Stimulated activated naive CD8-positive, alpha-beta T cell treated with anti-CD3 and anti-CD28 coated beads, Interleukin-15, amount 100 ng/mL, for 72 hours (primary cell): ENCODE results near the gene HOXA6.

Experiments used
- ATAC-seq: fragments of 150-1000 bp; cut with Tn5 transposase; 2 replicates; pipeline ENCODE4 v1.10.0; 2021; ENCODE audit warnings: mild to moderate bottlenecking, moderate library complexity
- DNase-seq, 2 donors: peaks; one replicate each; pipeline ENCODE4 v3.0.0; 2021 to 2022
- H3K27ac Mint-ChIP-seq, 2 donors: one replicate each; pipeline ENCODE4 v1.8.0; 2022; ENCODE audit warnings: mild to moderate bottlenecking in 2 of 2, mixed read lengths in 2 of 2, moderate library complexity in 2 of 2
- H3K27me3 Mint-ChIP-seq: one replicate; pipeline ENCODE4 v1.8.0; 2022; ENCODE audit warnings: mixed read lengths
- H3K4me1 Mint-ChIP-seq: one replicate; pipeline ENCODE4 v1.8.0; 2022; ENCODE audit warnings: mild to moderate bottlenecking, mixed read lengths
- H3K4me3 Mint-ChIP-seq, 2 donors: one replicate each; pipeline ENCODE4 v1.8.0; 2022; ENCODE audit warnings: mild to moderate bottlenecking in 2 of 2, mixed read lengths in 2 of 2, moderate library complexity in 1 of 2
- H3K9me3 Mint-ChIP-seq, 2 donors: one replicate each; pipeline ENCODE4 v1.8.0; 2022; ENCODE audit warnings: mixed read lengths in 2 of 2

The HOXA6 gene

GRCh38 chr7:27147199-27148030, at the start of gene HOXA6:
HOXA6 (minus strand) TSS chr7:27147774; CDS start chr7:27147749, 25 bp downstream.
- Mint-ChIP-seq H3K27ac (no peak within 1 kb of the TSS), H3K9me3 (no peaks in the 10 kb centered on the region), H3K27me3 (peaks cover 85% of the 10 kb centered on the region), H3K4me1 (peaks cover 33% of the 10 kb centered on the region), H3K4me3 (peak within 1 kb of the TSS; percentile 69 to 78)
- no peak for DNase-seq
- ATAC-seq = no peak

- no peak overlapping the region for H3K4me3 Mint-ChIP-seq
- peaks cover 96% of the 10 kb centered on the region for H3K27me3 Mint-ChIP-seq
- H3K9me3 Mint-ChIP-seq = no peaks in the 10 kb centered on the region
- ATAC-seq = no peak
- peak; percentile 76 to 79 for DNase-seq
- H3K27ac Mint-ChIP-seq = no peak overlapping the region
- H3K4me1 Mint-ChIP-seq = peaks cover 47% of the 10 kb centered on the region
Measured at GRCh38 chr7:27196287-27196767, 48.8 kb upstream of the HOXA6 start.

GRCh38 chr7:27194686-27195379, 47.3 kb upstream of the HOXA6 start:
- Mint-ChIP-seq H3K9me3 (no peaks in the 10 kb centered on the region), H3K27ac (no peak overlapping the region), H3K4me1 (peaks cover 37% of the 10 kb centered on the region), H3K27me3 (peaks cover 96% of the 10 kb centered on the region), H3K4me3 (no peak overlapping the region)
- DNase-seq (no peak), ATAC-seq (no peak)

- peaks cover 97% of the 10 kb centered on the region for H3K27me3 Mint-ChIP-seq
- DNase-seq = no peak
- H3K4me1 Mint-ChIP-seq = peaks cover 41% of the 10 kb centered on the region
- no peak overlapping the region for H3K27ac Mint-ChIP-seq
- no peak overlapping the region for H3K4me3 Mint-ChIP-seq
- no peaks in the 10 kb centered on the region for H3K9me3 Mint-ChIP-seq
- no peak for ATAC-seq
Measured at GRCh38 chr7:27194002-27194352, 46.4 kb upstream of the HOXA6 start.

GRCh38 chr7:27193335-27194001, 45.9 kb upstream of the HOXA6 start:
- no peak for ATAC-seq
- H3K27ac Mint-ChIP-seq = no peak overlapping the region
- peak in 1 of 2 donors; percentile 6 for DNase-seq
- peaks cover 41% of the 10 kb centered on the region for H3K4me1 Mint-ChIP-seq
- peaks cover 97% of the 10 kb centered on the region for H3K27me3 Mint-ChIP-seq
- H3K9me3 Mint-ChIP-seq = no peaks in the 10 kb centered on the region
- peak overlapping the region; percentile 67 to 69 for H3K4me3 Mint-ChIP-seq

- Mint-ChIP-seq H3K27ac (no peak overlapping the region), H3K4me1 (peaks cover 42% of the 10 kb centered on the region), H3K9me3 (no peaks in the 10 kb centered on the region), H3K4me3 (peak overlapping the region; percentile 69 to 70), H3K27me3 (peaks cover 97% of the 10 kb centered on the region)
- DNase-seq (no peak), ATAC-seq (peak; percentile 59)
Measured at GRCh38 chr7:27192546-27193334, 45.2 kb upstream of the HOXA6 start.

- Mint-ChIP-seq H3K27me3 (peaks cover 98% of the 10 kb centered on the region), H3K9me3 (no peaks in the 10 kb centered on the region), H3K4me3 (peak overlapping the region; percentile 51 to 70), H3K27ac (peak overlapping the region in 1 of 2 donors; percentile 19), H3K4me1 (peaks cover 49% of the 10 kb centered on the region)
- peak; percentile 6 for ATAC-seq
- DNase-seq = no peak
Measured at GRCh38 chr7:27191833-27192545, 44.4 kb upstream of the HOXA6 start.

GRCh38 chr7:27191161-27191731, 43.7 kb upstream of the HOXA6 start:
- Mint-ChIP-seq H3K4me3 (peak overlapping the region in 1 of 2 donors; percentile 41), H3K27ac (no peak overlapping the region), H3K4me1 (peaks cover 52% of the 10 kb centered on the region), H3K9me3 (no peaks in the 10 kb centered on the region), H3K27me3 (peaks cover 98% of the 10 kb centered on the region)
- ATAC-seq (no peak), DNase-seq (no peak)

- H3K27me3 Mint-ChIP-seq = peaks cover 98% of the 10 kb centered on the region
- DNase-seq (no peak), ATAC-seq (no peak)
- no peaks in the 10 kb centered on the region for H3K9me3 Mint-ChIP-seq
- no peak overlapping the region for H3K4me3 Mint-ChIP-seq
- peak overlapping the region in 1 of 2 donors; percentile 74 for H3K27ac Mint-ChIP-seq
- peaks cover 63% of the 10 kb centered on the region for H3K4me1 Mint-ChIP-seq
Measured at GRCh38 chr7:27189997-27190748, 42.6 kb upstream of the HOXA6 start.

GRCh38 chr7:27189295-27189996, 41.9 kb upstream of the HOXA6 start:
- peaks cover 70% of the 10 kb centered on the region for H3K4me1 Mint-ChIP-seq
- H3K4me3 Mint-ChIP-seq = peak overlapping the region; percentile 81 to 89

GRCh38 chr7:27188386-27189294, 41.1 kb upstream of the HOXA6 start:
- Mint-ChIP-seq H3K27me3 (peaks cover 98% of the 10 kb centered on the region), H3K4me1 (peaks cover 68% of the 10 kb centered on the region), H3K4me3 (peak overlapping the region; percentile 81 to 89), H3K9me3 (no peaks in the 10 kb centered on the region), H3K27ac (peak overlapping the region in 1 of 2 donors; percentile 86)
- DNase-seq (peak in 1 of 2 donors; percentile 39), ATAC-seq (peak; percentile 41)

More at GRCh38 chr7:27189295-27189996, 41.9 kb upstream of the HOXA6 start:
- no peak for ATAC-seq
- DNase-seq = no peak
- Mint-ChIP-seq H3K27me3 (peaks cover 98% of the 10 kb centered on the region), H3K9me3 (no peaks in the 10 kb centered on the region), H3K27ac (no peak overlapping the region)
